ENCODE results near the gene TMC8. TPM values are rescaled to one million over a fixed set of nuclear protein-coding genes. Genes with fewer than 3 reads are reported as not detected.
"Not testable (repeated sequence)": the region's sequence is repeated elsewhere in the genome, so short reads cannot be mapped to it uniquely, and the experiment has no call there.

TMC8 gene, protein sequence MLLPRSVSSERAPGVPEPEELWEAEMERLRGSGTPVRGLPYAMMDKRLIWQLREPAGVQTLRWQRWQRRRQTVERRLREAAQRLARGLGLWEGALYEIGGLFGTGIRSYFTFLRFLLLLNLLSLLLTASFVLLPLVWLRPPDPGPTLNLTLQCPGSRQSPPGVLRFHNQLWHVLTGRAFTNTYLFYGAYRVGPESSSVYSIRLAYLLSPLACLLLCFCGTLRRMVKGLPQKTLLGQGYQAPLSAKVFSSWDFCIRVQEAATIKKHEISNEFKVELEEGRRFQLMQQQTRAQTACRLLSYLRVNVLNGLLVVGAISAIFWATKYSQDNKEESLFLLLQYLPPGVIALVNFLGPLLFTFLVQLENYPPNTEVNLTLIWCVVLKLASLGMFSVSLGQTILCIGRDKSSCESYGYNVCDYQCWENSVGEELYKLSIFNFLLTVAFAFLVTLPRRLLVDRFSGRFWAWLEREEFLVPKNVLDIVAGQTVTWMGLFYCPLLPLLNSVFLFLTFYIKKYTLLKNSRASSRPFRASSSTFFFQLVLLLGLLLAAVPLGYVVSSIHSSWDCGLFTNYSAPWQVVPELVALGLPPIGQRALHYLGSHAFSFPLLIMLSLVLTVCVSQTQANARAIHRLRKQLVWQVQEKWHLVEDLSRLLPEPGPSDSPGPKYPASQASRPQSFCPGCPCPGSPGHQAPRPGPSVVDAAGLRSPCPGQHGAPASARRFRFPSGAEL
- 0.02 and 0.05 TPM in 2 replicates for total RNA-seq (2014; rRNA removed; shearing (Covaris generic))

DNA sequence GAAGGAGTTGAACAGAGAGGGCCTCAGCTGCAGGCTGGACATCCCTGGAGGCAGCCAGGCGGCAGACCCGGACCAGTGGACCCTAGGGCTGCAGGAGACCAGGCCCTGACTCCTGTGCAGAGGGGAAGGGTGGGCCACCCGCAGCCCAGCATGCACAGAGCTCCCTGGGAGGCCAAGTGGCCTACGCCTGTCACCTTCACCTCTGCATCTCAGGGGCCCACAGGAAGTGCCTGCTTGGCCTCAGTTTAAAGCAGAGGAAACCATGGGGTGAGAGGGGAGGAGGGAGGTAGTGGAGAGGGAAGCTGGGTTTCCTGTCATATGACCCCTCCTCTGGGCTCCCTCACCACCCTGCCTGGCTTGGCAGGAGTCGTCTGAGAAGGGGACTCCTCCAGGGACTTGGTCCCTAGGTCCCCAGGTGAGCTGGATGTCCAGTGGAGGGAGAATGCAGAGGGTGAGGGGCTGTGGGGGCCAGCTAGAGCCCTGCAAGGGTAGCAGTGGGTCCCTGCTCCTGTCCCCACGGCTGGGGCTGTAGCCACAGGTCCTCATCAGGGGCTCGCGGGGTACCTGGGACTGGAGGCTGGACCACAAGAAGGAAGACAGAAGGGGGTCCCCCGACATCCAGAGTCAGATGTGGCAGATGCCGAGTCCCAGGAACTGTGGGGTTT, at the start of gene TMC8:
Gene TMC8, plus strand, starts transcription at position 335 of the 665 bp plus-strand sequence. CDS start 818 bp downstream, outside the sequence.
- no peak for DNase-seq (ENCODE audit: low spot score)

DNA sequence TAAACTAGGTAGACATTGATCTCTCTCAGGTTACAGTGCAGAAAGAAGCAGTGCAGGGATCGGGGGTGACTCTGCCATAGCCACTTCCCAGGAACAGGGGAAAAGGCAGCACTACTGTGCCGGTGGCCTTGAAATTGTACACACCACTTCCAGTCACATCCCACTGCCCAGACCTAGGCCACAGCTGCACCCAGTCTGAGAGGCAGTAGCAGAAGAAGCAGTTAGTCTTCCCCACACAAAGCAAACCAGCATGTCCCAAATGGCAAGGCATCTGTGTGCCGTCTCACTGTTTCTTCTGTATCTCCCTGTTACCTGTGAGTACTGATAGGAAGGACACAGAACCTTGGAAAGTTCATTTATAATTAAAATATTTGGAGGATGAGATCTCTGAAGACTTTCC, 49.0 kb upstream of the TMC8 start:
- no peak for DNase-seq (ENCODE audit: low spot score)

DNA sequence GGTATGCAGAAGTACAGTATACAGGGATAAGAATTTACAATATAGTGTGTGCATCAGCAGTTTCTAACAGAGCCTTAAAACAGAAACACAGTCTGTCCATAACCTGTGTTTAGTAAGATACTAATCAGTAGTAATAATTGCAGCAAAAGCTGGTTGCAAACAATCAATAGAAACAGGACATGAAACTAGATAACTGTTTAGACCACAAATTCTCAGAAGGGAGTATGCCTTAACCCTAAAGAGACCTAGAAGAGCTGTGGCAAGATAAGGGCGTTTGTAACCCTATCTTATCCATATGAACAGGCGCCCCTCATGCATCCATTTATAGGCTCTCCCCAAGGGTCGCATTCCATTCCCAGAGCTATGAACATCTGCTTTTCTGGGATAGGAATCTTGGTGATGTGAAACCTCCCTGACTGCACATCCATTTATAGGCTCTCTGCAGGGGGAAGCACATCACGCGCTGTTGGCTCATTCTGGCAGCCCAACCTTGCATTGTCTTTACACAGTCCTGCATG, 48.2 kb upstream of the TMC8 start:
- not testable (repeated sequence) for DNase-seq (ENCODE audit: low spot score)

DNA sequence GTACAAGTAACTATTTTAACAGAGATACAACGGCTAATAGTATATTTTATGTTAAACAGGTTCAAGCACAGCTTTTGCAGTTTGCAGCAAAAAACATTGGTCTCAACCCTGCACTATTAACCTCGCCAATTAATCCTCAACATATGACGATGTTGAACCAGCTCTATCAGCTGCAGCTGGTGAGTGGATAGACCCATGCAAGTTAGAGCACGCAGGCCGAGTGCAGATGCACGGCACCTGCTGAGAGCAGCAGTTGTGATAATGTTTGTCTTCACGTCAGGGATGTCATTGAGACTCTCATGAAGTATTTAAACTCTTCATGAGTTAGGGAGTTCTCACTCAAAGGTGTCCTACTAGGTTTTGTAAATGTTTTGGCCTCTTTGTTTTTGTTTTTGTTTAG, 47.6 kb upstream of the TMC8 start:
- no peak for DNase-seq (ENCODE audit: low spot score)

DNA sequence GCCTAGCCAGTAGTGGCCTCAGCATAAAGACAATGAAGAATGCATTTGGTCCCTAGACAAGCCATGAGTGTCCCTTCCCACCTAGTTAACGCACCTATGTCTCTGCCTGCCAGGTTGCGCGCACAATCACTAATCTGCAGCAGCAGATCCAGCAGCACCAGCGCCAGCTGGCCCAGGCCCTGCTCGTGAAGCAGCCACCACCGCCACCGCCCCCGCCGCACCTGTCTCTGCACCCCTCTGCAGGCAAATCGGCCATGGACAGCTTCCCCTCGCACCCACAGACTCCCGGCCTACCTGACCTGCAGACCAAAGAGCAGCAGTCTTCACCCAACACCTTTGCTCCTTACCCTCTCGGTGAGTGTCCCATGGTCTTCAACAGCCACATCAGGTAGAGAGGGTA, 43.8 kb upstream of the TMC8 start:
- DNase-seq (ENCODE audit: low spot score): no peak

DNA sequence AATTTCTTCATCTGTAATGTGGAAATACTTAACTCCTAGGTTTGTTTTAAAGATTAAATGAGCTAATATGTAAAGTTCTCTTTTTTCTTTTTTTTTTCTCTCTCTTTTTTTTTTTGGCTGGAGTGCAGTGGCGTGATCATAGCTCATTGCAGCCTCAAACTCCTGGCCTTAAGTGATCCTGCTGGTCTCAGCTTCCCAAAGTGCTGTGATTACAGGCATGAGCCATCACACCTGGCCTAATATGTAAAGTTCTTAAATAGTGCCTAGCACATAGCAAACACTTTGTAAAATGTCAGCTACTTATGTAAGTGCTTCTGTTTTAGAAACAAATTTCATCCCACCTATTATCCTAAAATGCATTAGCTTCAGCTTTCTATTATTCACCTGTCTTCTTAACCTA, 42.0 kb upstream of the TMC8 start:
- DNase-seq (ENCODE audit: low spot score): no peak

DNA sequence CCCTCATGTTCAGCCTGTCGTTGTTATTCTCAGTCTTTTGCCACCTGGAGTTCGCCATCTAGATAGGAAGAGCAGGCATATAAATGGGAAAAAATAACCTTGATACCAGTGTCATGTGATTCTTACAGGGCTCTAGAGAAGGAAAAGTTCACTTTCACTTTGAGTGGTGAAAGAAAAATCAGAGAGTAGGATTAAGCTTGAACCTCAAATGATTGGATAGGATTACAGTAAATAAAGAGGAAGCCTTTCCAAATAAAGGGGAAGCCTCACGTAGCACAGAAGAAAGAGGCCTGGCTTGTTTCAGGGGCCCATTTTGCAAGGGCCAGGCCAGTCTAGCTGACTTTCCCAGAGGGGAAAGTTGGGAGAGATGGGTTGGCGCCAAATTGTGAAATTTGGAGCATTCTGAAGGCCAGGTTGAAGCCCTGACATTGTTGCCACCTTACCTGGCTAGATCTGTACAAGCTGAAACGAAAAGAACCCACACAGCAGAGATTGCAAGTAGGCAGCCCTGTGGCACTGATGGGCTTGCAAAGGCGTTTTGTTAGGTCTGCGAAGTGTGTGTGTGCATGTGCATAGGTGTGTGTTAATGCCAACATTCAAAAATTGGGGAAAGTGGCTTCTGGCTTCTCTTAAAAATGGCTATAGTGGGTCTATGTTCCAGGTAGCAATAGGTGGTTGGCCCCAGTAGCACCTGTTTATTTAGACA, 40.8 kb upstream of the TMC8 start:
- DNase-seq (ENCODE audit: low spot score): no peak

DNA sequence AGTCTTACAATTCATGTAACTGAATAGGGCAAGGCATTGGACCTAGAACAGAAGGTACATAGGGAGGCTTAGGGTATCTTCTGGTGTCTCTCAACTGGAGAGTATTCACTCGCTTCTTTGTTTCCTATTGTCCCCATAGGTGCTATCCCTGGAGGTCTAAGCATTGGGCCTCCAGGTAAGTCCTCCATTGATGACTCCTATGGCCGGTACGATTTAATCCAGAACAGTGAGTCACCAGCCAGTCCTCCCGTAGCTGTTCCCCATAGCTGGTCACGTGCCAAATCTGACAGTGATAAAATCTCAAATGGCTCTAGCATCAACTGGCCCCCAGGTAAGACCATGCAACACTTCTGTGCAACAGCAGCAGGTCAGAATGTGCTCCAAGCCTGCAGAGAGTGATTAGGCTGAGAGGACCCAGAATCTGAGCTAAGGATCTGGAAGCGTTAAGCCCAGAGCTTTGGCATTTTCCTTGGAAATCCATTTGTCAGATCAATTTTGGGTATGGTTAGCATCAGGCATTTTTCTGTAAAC, 37.7 kb upstream of the TMC8 start:
- no peak for DNase-seq (ENCODE audit: low spot score)

DNA sequence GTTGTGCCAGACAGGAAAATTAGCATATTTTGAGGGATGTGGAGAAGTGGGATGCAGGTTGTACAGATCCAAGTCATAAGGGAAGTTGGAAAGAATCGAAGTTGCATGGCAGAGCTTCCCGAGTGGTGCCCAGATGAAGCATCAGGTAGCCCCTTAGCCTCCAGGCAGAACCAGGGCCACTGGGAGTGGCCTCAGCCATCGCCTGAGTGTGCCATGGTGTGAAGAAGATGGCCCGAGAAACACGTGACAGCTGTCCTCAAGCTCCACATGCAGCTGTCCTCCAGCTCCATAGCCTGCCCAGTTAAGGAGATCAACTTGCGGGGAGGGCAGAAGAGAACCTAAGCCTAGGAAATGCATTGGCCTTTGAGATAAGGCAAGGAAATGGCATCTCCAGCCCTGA, 35.5 kb upstream of the TMC8 start:
- no peak for DNase-seq (ENCODE audit: low spot score)

DNA sequence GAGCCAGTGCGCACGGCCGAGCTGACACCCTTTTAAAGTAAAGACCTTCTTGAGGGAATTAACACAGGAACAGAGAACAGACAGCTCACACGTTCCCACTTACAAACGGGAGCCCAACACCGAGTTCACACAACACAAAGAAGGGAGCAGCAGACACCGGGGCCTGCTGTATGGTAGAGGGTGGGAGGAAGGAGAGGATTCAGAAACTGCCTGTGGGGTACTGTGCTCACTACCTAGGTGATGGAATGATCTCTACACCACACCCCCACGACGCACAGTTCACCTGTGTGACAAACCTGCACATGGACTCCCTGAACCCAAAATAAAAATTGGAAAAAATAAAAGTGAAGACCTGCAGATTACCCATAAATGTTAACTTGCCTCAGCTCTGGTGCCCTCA, 34.5 kb upstream of the TMC8 start:
- DNase-seq (ENCODE audit: low spot score): no peak

DNA sequence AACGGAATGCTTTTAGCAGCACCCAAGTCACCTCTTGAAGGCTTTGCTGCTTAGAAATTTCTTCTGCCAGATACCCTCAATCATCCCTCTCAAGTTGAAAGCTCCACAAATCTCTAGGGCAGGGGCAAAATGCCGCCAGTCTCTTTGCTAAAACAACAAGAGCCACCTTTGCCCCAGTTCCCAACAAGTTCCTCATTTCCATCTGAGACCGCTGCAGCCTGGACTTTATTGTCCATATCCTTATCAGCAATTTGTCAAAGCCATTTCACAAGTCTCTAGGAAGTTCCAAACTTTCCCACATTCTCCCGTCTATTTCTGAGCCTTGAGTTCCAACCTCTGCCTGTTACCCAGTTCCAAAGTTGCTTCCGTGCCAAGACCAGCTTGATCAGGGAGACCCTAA, 29.5 kb upstream of the TMC8 start:
- no peak for DNase-seq (ENCODE audit: low spot score)

DNA sequence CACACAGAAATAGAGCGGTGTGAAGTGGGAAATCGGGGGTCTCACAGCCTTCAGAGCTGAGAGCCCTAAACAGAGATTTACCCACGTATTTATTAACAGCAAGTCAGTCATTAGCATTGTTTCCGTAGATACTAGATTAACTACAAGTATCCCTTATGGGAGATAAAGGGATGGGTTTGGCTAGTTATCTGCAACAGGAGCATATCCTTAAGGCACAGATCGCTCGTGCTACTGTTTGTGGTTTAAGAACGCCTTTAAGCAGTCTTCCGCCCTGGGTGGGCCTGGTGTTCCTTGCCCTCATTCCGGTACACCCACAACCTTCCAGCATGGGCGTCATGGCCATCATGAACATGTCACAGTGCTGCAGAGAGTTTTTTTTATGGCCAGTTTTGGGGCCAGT, 29.0 kb upstream of the TMC8 start:
- no peak for DNase-seq (ENCODE audit: low spot score)

DNA sequence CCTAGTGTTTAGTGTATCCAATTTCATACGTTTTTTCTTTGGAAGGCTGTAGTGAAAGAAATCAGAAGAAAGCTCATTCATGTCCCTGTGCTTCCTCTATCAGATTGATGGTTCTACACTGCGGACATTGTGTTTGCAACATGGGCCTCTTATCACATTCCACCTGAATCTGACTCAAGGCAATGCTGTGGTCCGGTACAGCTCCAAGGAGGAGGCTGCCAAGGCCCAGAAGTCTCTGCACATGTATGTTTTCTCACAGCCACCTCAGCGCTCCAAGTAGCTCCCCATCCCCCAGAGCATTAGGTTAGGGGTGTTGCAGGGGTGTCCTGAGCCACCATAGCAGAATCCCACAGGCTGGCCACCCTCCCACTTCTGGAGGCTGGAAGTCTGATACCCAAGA, 27.3 kb upstream of the TMC8 start:
- DNase-seq (ENCODE audit: low spot score): no peak

DNA sequence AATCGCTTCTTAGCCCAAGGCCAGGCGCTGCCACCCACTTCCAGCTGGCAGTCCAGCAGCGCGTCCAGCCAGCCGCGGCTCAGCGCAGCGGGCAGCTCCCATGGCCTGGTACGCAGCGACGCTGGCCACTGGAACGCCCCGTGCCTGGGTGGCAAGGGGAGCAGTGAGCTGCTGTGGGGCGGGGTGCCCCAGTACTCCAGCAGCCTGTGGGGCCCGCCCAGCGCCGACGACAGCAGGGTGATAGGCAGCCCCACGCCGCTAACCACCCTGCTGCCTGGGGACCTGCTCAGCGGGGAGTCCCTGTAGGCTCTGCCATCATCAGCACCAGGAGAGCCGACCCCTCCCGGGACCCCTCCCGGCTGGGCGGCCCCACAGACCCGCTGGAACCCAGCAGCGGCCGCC, 26.0 kb upstream of the TMC8 start:
- DNase-seq (ENCODE audit: low spot score): no peak

DNA sequence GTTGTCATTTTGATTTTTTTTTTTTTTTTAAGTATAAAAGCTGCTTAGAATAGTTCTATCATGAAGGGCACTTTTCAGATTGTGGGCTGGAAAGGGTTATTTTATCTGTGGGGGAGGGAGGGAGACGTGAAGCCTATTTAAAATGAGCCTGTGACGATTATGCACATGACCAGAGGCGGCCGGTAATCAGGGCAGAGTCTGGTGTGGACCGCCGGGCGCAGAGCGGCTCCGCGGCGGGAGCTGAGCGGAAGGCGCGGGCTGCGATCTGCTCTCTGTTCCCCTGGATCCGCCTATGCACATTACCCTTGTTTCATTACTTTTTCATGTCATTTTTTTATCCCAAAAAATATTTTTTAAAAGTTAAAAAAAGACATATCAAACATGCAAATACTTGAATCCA, 25.5 kb upstream of the TMC8 start:
- DNase-seq (ENCODE audit: low spot score): no peak

DNA sequence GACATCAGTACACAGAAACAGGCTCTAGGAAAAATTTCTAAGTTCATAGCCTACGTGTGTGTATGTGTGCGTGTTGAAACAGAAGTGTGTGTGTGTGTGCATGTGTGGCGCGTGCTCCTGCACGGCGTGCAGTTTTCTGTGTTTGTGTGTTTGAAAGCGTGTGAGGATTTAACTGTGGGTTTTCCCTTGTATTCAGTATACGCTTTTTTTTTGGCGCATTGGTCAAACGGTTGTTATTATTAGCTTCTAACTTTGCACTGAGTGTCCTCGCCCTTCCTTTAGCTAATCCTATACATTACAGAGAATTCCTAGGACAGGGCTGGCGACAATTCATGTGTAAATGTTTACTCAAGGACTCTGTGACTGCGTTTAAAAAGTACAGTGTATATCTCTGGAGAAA, 25.0 kb upstream of the TMC8 start:
- no peak for DNase-seq (ENCODE audit: low spot score)

DNA sequence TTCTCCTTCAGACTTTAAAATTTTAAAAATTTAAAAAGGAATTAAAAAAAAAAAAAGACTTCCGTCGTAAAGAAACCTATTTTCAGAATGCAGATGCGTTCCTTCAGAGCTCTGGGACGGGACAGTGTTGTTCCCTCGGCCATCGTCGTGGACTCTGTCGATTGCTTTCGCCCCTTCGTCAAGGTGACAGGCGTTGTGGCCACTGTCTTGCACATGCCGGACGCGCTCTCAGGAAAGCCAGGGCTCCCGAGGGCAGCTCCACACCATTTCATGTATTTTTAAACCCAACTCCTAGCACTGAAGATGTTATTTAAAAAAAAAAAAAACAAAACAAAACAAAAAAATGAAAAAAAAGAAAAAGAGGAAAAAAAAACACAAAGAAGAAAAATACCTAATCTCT, 24.4 kb upstream of the TMC8 start:
- no peak for DNase-seq (ENCODE audit: low spot score)

DNA sequence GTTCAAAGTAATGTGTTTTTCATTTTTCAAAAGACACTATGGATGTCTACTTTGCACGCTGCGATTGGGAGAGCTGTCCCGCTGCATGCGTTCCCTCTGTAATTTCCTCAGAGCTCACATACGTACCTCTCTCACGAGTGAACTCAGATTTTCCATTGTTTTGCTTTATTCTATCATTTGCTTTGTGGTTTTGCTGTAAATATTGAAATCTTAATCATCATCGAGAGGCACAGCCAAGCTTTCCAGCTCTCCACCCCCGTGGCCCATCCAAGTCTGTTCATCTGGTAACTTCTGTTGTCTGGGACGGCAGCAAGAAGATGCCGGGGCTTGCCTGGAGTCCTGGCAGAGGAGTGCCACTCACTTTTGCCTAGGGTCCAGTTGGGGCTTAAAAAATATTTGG, 23.1 kb upstream of the TMC8 start:
- DNase-seq (ENCODE audit: low spot score): no peak

DNA sequence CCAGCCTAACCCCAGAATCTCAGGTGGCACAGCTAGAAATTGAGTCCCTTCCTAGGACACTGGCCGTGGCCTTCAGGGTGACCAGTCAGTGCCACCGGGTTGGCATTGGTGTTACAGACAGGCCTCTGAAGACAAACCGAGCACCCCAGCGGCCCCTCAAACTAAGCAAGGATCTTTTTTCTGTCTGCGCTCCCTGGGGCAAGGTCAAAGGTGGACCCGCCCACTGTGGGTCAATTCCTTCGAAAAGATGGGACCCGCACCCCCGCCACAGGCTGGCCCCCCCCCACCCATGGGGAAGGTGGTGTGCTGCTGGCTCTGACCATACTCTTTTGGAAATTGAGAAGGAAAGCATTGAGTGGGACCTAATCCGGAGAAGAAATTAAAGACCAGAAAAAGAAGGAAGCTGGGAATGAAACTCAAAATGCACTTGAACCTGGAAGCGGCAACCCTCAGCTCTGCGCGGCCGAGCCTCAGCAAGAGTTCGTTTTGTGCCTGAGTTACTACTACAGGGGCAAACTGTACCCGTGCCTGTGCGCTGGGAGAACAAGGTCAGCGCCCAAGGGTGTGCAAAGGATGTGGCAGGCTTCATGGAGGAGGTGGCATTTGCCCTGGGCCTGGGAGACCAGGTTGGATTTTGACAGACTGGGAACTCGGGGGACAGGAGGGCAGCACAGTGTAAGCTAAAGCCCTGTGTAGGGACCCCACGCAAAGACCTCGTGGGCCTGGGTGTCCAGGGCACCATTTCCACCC, 22.4 kb upstream of the TMC8 start:
- DNase-seq (ENCODE audit: low spot score): no peak

DNA sequence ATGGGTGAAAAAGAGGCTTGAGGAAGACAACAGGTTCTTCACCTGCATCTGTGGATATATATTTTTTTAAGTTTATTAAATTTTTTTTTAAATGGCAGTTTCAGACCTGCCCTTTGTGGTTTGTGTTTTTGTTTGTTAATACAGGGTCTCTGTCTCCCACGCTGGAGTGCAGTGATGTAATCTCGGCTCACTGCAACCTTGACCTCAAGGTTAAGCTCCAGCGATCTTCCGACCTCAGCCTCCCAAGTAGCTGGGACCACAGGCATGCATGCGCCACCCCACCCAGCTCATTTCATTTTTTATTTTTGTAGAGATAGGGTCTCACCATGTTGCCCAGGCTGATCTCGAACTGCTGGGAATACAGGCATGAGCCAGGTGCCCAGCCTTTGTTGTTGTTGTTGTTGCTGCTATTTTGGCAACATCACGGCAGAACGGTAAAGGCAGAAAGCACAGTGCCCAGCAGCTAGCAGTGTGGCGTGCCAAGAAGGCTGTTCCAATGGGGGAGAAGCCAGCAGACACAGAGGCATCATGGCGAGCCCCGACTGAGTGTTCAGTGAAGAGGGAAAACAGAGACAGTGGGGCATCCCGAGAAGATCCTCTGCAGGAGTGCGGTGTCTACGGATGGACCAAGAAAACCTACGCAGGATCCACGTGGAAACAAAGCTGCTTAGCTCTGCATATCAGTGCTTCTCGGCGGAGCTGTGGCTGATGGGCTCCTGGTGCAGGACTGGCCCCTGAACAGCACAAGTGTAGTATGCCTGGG, 21.7 kb upstream of the TMC8 start:
- DNase-seq (ENCODE audit: low spot score): no peak
